HepG2 (cell line): ENCODE data around the gene MESD. TPM values are rescaled to one million over a fixed set of nuclear protein-coding genes. Genes with fewer than 3 reads are reported as not detected.

Experiments
- ATAC-seq: fragments of 200-7000 bp; cut with Tn5 transposase; 3 replicates; pipeline ENCODE4 v1.9.1; 2020; ENCODE audit warnings: mild to moderate bottlenecking, moderate library complexity
- BruUV-seq: library from RNA; stranded (reverse); fragments of 400-500 nt; replicated peaks from 2 replicates; lab custom pipeline; 2021; lab: Mats Ljungman, UMichigan
- CTCF ChIA-PET: fragments of 300-600 bp; formaldehyde crosslinking; extraction: SDS; loops from one replicate; lab custom pipeline; 2021; ENCODE audit warnings: low total read pairs, inconsistent platforms, low intra/inter-chr PET ratio; lab: Yijun Ruan, JAX
- POLR2A ChIA-PET: fragments of 350-600 bp; sonication (Branson Sonifier 250); formaldehyde crosslinking; loops from one replicate; lab custom pipeline; 2020; ENCODE audit warnings: antibody characterized with exemption, inconsistent platforms; lab: Yijun Ruan, JAX
- DNase-seq: peaks from one replicate; pipeline ENCODE4 v3.0.0-alpha.2; 2015; ENCODE audit warnings: low spot score
- FAIRE-seq: peaks from 3 replicates; lab custom pipeline; 2011; peaks lifted over from hg19 to GRCh38; lab: Jason Lieb, UNC
- H2AFZ ChIP-seq: one replicate; pipeline ENCODE4 v1.6.1; 2011; ENCODE audit warnings: low read length, inconsistent platforms
- H3K27ac ChIP-seq: fragments of 300-600 bp; 3 replicates; pipeline ENCODE4 v1.8.0; 2011; ENCODE audit warnings: mixed run types, mild to moderate bottlenecking, mixed read lengths, low read length, inconsistent platforms; ENCODE audit not compliant: insufficient read depth; ENCODE audit errors: extremely low read length
- H3K27me3 ChIP-seq, 2 experiments: fragments of 200-600 bp in 1 of 2; 2 replicates in 1 of 2; 3 replicates in 1 of 2; pipeline versions ENCODE4 v1.6.0 to v1.8.0; 2011; ENCODE audit warnings: low read length in 2 of 2, mild to moderate bottlenecking in 2 of 2, moderate library complexity in 2 of 2, inconsistent platforms in 1 of 2; ENCODE audit not compliant: insufficient read depth in 2 of 2, control insufficient read depth in 1 of 2
- H3K36me3 ChIP-seq, 2 experiments: fragments of 200-600 bp in 1 of 2; replicated peaks in 1 of 2; 2 replicates in 1 of 2; 3 replicates in 1 of 2; pipeline versions ENCODE4 v1.5.1 to v1.8.0; 2011; ENCODE audit warnings: low read length in 2 of 2, inconsistent platforms in 1 of 2; ENCODE audit not compliant: insufficient read depth in 2 of 2, control insufficient read depth in 1 of 2
- H3K4me1 ChIP-seq: 2 replicates; pipeline ENCODE4 v1.5.1; 2012; ENCODE audit warnings: low read length, inconsistent platforms; ENCODE audit not compliant: insufficient read depth
- H3K4me2 ChIP-seq: 2 replicates; pipeline ENCODE4 v1.6.0; 2011; ENCODE audit warnings: low read depth, low read length, inconsistent platforms
- H3K4me3 ChIP-seq, 3 experiments: fragments of 200-600 bp in 1 of 3; sonication (generic), shearing (Covaris generic) in 1 of 3; replicated peaks in 1 of 3; 2 replicates each; pipeline ENCODE4 v1.5.1; 2011 to 2016; ENCODE audit warnings: low read length in 3 of 3, inconsistent platforms in 2 of 3, low read depth in 2 of 3, mild to moderate bottlenecking in 2 of 3, control low read depth in 1 of 3, mixed read lengths in 1 of 3; ENCODE audit not compliant: insufficient read depth in 1 of 3
- H3K79me2 ChIP-seq: one replicate; pipeline ENCODE4 v1.6.1; 2011; ENCODE audit warnings: low read length, inconsistent platforms; ENCODE audit not compliant: insufficient read depth
- H3K9ac ChIP-seq: 2 replicates; pipeline ENCODE4 v1.6.0; 2011; ENCODE audit warnings: mild to moderate bottlenecking, low read depth, low read length, inconsistent platforms; ENCODE audit not compliant: insufficient read depth
- H3K9me3 ChIP-seq: 2 replicates; pipeline ENCODE4 v1.5.1; 2012; ENCODE audit warnings: mild to moderate bottlenecking, low read length
- H4K20me1 ChIP-seq: 2 replicates; pipeline ENCODE4 v1.6.0; 2011; ENCODE audit warnings: inconsistent platforms, mild to moderate bottlenecking, low read length, moderate library complexity; ENCODE audit not compliant: insufficient read depth
- FOXP4 ChIP-seq: sonication (generic); formaldehyde crosslinking; IDR thresholded peaks from 2 replicates; pipeline ENCODE4 v1.4.0; 2020; ENCODE audit warnings: missing genetic modification reagents
- PBX3 ChIP-seq: sonication (generic); formaldehyde crosslinking; IDR thresholded peaks from 2 replicates; pipeline ENCODE4 v1.8.1; 2023; ENCODE audit warnings: missing genetic modification reagents, inconsistent platforms, borderline replicate concordance
- SETDB1 ChIP-seq: sonication (generic); formaldehyde crosslinking; IDR thresholded peaks from 2 replicates; pipeline ENCODE4 v1.5.1; 2020; ENCODE audit warnings: missing genetic modification reagents, mild to moderate bottlenecking, borderline replicate concordance
- SSRP1 ChIP-seq: IDR thresholded peaks from 2 replicates; pipeline ENCODE4 v1.6.1; 2016; ENCODE audit warnings: control low read depth
- ZFP62 ChIP-seq: sonication (generic); formaldehyde crosslinking; IDR thresholded peaks from 2 replicates; pipeline ENCODE4 v1.4.0; 2020; ENCODE audit warnings: missing genetic modification reagents
- ZFY ChIP-seq: sonication (generic); formaldehyde crosslinking; IDR thresholded peaks from 2 replicates; pipeline ENCODE4 v1.4.0; 2020; ENCODE audit warnings: missing genetic modification reagents
- ZNF30 ChIP-seq: sonication (generic); formaldehyde crosslinking; IDR thresholded peaks from 2 replicates; pipeline ENCODE4 v1.5.0; 2020; ENCODE audit warnings: mild to moderate bottlenecking, missing genetic modification reagents
- WGBS: methylation state at CpG from one replicate; pipeline ENCODE4 v1.1.6; 2017; ENCODE audit warnings: low lambda C conversion rate; 5-methylcytosine and 5-hydroxymethylcytosine counted together
- in situ Hi-C: cut with HindIII; loops from 2 replicates; pipeline ENCODE4 v1.10.0; 2017; ENCODE audit warnings: low pct_unique_long_range_greater_than_20kb; ENCODE audit not compliant: extremely low pct_ligation_motif_present
- intact Hi-C: fragments of 100-400 bp; cut with micrococcal nuclease; formaldehyde crosslinking; loops from one replicate; pipeline ENCODE4 v1.10.0; 2022; ENCODE audit not compliant: unreplicated experiment
- polyA plus RNA-seq, 8 experiments: library from polyadenylated mRNA; depleted of rRNA in 3 of 8; stranded (reverse) in 7 of 8; unstranded in 1 of 8; fragments of >200 nt; fragmentation: Illumina TruSeq in 4 of 8; extraction: Trizol in 4 of 8; gene quantifications; 2 replicates each; pipeline versions ENCODE4 v1.2.1 to v1.2.3, GENCODE V29; 2011 to 2016; ENCODE audit warnings: low read depth in 4 of 8, missing spikeins in 1 of 8, mixed read lengths in 1 of 8; ENCODE audit not compliant: insufficient read depth in 1 of 8
- total RNA-seq, 5 experiments: library from RNA; depleted of rRNA; stranded (reverse); fragments of >200 nt; fragmentation: Illumina TruSeq; extraction: Trizol; gene quantifications; 2 replicates each; pipeline ENCODE4 v1.2.3, GENCODE V29; 2016; ENCODE audit warnings: low read depth in 1 of 5

MESD gene
- total and polyA plus RNA-seq, 2 of the 13 experiments (the other 11 are each of a cell fraction or from before 2014, with no cell fraction given): 18.0 to 46.2 TPM

- TF ChIP-seq ZNF30 (CRISPR knock-in tag) (no peak), ZFP62 (CRISPR knock-in tag) (no peak), SETDB1 (CRISPR knock-in tag) (no peak)
- TF ChIP-seq, all 625 proteins: peak for 0
Observed at GRCh38 chr15:80950291-80951078, 39.1 kb downstream of the MESD start (continued).

GRCh38 chr15:80949756-80950155, 39.9 kb downstream of the MESD start:
- Histone ChIP-seq H4K20me1 (no peaks in the 10 kb centered on the region), H3K9me3 (no peaks in the 10 kb centered on the region), H3K4me1 (peaks cover 17% of the 10 kb centered on the region), H3K9ac (no peak overlapping the region), H3K79me2 (no peaks in the 10 kb centered on the region), H2AFZ (no peak overlapping the region), H3K27me3 (no peaks in the 10 kb centered on the region; a peak in 1 of 5 replicates), H3K27ac (no peak overlapping the region), H3K4me2 (no peak overlapping the region), H3K36me3 (peaks cover 18 to 46% of the 10 kb centered on the region in 2 experiments), H3K4me3 (no peak overlapping the region)
- ChIA-PET POLR2A (no interaction called here), CTCF (no interaction called here)
- intact Hi-C loops: no loop called here
- no peak for TF ChIP-seq ZFY (CRISPR knock-in tag)
- TF ChIP-seq PBX3 (CRISPR knock-in tag): no peak
- no peak for TF ChIP-seq SSRP1 (CRISPR knock-in tag)
- no peak for TF ChIP-seq FOXP4 (CRISPR knock-in tag)
- no peak for DNase-seq
- in situ Hi-C loops: loop anchor here (25.0 kb wide), 1 partner anchor 487 kb away; no protein-coding TSS in a partner anchor
- BruUV-seq: no TSS peak
- ATAC-seq: no peak
- WGBS: 88% methylated on average over 3 of the region's 4 CpGs
- FAIRE-seq: no peak
